HG03280 (cell line): ENCODE results near the gene DDX52.

ENCODE experiments used
- ATAC-seq: cut with Tn5 transposase; IDR thresholded peaks from one replicate; pipeline ENCODE4 v1.9.1; 2021; ENCODE audit warnings: mild to moderate bottlenecking, moderate library complexity; ENCODE audit not compliant: unreplicated experiment

DDX52 gene

GRCh38 chr17:37585066-37585465 is 58.2 kb downstream of the DDX52 start:
- no peak for ATAC-seq

DNA sequence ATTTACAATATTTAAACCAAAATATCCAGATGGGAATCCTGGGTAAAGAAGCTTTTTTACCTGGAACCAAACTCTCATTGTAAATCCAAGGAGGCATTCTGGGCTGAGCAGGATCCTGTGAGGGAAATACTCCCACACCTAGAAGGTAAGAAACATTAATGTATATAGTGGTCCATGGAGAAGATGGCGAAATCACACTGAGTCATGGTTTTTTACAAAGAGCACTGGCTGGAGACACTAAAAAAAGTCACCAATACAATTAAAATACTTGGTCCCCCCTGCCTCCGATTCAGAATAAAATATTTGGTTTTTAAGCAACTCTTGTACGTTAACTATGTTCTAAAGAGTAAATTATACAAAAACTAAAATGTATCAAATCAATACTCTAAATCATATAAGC is 67.0 kb downstream of the DDX52 start:
- ATAC-seq, result no peak

DNA sequence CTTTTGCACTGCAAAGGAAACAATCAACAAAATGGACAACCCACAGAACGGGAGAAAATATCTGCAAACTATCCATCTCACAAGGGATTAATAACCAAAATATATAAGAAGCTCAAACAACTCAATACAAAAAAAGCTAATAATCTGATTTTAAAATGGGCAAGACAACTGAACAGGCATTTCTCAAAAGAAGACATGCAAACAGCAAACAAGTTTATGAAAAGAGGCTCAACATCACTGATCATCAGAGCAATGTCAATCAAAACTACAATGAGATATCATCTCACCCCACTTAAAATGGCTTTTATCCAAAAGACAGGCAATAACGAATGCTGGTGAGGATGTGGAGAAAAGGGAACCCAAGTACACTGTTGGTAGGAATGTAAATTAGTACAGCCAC is 68.8 kb downstream of the DDX52 start:
- ATAC-seq, result no peak

DNA sequence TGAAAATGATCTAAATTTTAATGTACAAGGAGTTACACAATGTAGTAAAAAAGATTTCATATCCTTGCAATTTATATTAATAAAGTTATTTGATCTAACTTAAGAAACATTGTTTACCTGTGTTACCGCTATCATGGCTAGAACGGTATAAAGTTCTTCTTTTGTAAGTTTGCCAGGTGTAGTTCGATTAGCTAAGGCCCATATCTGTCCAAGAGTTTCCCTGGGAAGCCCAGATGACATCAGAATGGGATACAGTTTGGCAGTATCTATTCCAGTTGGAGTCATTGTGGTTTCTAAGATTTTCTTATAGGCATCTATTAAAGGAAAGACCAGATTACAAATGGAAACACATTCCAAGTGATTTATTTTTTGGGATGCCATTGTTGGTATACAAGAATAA is 71.6 kb downstream of the DDX52 start:
- no peak for ATAC-seq

DNA sequence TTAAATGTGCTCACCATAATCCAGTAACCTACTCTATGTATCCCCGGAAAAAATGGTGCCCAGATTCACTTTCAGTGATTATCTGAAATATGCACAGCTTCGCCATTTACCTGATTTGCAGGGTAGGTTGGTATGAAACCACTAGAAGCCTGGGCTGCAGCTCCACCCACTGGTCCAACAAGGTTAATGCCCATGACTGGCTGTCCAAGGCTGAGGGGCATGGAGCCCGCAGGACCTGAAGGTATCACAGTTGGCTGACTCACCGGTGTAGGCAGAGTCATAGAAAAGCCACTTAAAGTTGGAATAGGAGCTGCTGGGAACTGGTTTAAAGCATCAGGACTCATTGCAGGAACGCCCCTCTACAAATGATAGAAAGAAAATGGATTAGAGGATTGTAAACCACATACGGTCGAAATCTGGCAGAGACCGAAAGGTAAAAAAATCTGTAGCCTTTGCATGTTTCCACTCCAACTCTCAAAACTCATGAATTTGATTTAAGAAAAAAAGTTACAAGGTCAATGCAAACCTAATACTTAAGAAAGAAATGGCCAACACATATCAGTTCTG is 72.6 kb downstream of the DDX52 start:
- no peak for ATAC-seq

DNA sequence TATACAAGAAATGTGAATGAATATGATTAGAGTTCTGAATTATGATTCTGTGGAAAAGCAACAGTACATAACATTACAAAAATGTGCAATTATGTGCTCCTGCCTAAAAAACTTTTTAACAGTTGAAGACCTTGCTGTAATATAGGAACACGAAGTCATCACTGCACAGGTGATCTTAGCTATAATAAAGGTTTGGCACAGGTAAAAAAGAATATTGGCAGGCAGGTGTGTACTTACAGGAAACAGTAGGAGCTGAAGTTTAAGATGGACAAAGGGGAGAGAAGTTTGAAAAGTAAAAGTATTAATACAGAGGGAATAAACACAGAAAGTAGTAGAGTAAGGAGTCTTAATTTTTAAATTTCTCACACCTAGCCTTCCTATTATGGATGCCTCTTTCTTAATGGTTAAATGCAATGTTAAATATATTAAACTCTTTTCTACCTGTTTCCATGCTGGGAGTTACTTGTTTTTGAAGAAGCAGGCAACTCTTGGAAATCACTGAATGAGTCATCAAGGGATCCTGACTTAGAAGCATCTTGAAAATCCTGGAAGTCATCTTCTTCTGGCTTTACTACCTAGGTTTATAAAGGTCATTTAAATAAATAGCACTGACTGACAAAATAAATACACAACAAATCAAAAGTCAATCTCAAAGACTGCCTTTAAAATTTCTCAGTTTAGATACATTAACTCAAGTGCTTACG is 74.7 kb downstream of the DDX52 start:
- ATAC-seq, result no peak

DNA sequence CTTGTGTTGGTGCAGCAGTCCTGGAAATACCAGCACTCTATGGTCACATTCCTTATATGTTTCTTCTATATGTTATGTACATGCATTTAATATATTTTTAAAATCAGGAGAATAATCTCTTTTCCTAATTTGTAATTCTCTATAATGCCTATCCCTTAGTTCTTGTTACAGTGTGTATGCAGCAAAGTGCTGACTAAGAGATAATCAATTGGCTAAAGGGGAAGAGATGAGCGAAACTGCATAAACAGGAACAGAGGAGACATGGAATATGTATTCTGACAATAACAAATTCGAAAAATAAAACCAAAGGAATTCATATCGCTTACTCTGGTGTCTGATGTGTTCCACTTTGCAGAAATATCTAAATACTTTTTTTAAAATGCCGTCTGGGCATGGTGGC is 75.7 kb downstream of the DDX52 start:
- no peak for ATAC-seq

DNA sequence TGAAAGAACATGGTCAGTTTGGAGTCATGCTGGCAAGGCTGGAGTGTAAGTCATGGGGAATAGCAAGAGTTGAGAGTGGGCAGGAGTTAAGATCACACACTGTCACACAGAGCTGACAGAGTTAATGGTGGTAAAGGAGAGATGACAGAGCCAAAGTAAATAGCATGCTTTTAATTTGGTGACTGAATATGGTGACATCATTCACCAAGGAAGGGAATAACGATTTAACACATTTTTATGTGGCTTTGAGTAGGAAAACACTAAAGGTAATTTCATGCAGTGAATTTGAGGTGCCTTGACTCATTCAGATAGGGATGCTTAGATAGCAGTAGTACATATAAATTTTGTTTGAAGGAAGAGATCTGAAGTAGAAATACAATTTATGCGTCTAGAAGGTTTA is 76.1 kb downstream of the DDX52 start:
- no peak for ATAC-seq

GRCh38 chr17:37564252-37564651 is 79.0 kb downstream of the DDX52 start:
- ATAC-seq, result no peak

DNA sequence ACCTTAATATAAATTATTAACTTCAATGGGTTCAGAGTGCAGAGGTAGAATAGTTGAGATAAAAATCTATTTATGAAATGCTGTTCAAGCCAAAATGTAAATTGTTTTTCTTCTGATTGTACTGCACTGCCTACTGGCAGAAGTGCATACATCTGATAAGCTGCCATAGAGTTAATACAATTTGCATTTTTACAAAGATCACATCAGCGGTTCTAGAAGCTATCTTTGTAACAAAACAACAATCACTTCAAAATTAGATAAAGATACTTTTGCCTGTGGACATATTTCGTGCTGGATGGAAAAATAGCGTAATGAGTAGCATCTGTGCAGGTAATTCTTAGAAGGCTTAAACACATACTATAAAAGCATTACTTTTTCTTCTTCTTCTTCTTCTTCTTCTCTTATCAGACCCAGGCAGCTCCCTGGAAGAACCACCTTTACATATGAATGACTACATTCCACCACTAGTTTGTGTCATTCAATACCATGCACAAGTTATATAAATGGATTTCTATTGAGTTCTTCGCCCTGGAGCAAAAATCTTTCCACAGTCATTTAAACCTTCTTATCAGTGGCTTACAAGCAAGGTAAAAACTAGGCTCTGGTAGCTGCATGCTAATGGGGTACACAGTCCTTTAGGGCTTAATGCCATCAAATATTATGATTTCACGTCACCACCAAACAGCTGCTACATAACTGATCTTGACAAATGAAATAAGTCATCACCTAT is 81.1 kb downstream of the DDX52 start:
- no peak for ATAC-seq
